GM19328 (cell line): ENCODE results near the gene NODAL.

ENCODE experiments used
- ATAC-seq: cut with Tn5 transposase; IDR thresholded peaks from one replicate; pipeline ENCODE4 v1.9.1; 2021; ENCODE audit warnings: mild to moderate bottlenecking, moderate library complexity; ENCODE audit not compliant: unreplicated experiment

Gene NODAL

DNA sequence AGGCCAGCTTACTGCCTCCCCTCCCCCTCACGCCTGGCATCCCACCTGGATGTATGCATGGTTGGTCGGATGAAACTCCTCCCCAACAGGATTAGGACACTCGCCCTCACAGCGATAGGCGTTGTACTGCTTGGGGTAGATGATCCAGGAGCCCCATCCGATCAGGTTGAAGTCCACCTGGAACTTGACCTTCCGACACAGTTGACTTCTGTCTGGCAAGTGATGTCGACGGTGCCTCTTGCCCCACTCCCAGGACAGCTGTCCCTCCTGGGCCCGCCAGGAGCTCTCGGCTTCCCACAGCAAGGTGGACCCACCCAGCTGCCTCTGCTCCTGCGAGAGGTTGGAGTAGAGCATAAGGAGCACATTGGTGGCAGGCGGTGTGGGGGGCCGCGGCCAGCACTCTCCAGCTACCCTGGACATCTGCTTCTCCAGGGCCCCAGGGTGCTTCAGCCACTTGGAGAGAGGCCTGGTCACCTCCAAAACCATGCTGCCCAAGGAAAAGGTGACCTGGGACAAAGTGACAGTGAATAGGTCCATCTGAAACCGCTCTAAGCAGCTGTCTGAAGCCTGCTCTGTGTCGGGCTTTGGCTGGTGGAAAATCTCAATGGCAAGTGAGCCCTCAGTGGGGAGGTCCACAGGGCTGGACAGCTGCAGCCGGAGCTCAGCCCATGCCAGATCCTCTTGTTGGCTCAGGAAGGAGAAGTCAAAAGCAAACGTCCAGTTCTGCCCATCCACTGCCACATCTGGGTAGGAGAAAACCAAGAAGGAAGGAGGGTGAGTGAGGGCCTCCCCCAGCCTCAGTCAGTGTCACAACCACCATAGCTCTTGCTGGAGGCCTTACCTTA, 6.0 kb downstream of the NODAL start:
- no peak for ATAC-seq

DNA sequence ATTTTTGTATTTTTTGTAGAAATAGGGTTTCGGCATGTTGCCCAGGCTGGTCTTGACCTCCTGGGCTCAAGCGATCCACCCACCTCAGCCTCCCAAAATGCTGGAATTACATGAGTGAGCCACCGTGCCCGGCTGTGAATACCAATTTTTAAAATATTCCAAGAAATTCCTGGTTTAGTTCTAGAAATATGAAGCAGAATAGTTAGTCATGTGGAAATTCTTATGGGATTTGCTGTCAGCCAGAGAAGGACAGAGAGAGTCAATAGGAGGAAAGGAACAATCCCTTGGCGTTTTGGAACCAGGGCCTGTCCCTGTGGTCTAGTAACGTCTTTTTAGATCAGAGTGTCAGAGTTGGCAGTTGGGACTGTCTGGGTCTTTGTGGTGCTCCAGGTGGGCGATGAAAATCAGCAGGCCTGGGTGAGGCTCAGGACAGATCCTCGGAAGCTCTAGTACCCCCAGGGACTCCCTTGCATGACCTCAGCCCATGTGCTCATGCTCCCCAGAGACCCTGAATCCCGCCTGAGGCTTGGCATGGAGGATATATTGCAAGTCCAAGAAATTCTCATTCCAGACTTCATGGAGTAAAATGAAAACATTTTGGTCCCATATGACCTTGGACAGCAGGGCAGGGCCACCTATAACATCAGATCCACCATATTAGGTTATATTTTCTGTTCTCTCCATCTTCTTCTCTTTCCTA, 7.8 kb downstream of the NODAL start:
- no peak for ATAC-seq

DNA sequence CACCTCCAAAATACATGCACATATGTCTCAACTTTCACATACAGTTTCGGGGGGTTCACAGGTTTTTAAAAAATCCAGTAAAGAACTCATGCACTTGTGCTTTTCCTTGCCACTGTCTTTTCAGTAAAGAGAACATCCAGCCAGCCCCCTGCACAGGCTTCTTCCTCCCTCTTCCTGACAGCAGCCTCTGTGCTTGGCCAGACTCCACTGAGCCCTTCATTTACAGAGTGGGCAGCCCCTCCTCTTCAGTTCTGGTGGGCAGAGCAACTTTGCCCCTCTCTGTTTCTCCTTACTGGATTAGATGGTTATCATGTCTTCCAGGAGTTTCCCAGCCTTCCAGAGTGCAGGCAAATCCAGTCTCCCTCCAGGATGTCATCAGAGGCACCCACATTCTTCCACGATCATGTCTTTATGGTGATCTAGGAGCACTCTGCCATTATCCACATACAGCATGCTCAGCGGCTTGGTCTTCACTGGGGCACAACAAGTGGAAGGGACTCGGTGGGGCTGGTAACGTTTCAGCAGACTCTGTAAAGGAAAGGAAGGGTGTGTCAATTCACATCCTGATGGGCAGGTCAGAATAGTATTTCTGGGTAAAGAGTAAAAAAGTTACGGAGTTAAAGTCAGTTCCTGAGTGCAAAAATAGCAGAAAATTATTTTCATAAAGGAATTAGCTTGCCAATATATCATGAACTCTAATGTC, 8.8 kb downstream of the NODAL start:
- no peak for ATAC-seq

DNA sequence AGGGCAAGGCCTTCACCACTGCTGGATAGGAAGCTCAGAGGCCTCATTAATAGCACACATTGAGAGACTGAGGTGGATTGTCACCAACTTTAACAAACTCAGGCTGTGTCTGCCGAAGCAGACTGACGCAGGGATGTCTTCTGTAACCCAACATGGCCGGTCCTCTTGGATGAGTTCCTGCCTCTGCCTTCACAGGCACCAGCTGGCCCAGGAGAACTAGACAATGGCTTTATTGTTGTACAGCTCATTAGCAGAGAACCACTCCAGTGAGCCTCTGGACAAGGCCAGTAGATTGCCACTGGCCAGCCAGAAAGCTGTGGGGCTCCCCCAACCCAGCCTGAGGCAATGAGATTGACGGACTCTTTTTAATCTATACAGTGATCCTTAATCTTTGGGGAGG, 9.4 kb downstream of the NODAL start:
- no peak for ATAC-seq

DNA sequence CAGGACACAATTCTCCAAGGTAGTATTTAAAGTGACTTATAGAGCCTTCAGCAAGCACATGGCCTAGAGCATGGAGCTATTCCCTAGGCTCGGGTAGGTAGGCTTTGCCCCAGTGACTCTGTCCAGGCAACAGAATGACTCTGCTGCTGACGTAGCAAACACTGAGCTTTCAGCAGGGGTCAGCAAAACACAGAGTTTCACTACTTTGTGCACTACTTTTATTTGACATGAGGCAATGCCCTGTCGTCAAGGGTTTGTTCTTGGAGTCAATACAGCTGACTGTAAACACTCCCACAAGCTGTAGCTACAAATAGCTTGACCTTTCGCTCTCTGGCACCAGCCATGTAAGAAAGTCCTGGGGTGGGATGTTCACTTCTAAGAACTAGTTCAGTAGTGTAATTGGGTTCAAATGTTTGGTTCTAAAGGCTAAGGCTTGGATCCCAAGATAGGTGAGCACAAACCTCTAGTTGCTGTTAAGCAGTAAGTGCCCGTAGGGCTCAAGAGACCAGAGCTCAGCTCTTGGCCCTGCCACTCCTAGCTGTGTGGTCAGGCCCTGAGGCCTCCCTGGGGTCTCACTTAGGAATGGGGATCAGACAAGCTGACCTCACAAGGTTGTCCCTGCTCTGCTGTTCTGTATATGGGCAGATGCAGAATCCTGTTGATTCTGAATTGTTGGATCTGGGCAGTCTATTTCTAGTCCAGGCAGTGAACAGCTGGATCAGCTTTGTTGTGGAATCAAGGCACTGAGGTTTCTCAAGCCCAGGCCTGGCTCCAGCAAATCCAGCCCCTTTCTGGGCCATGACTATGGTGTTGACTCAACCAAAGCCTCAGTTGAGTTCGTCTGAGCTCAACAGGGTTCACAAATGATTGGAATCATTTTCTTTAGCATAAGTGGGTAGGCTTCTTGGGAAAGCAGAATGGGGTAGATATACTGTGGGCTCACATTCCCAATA, 10.7 kb downstream of the NODAL start:
- ATAC-seq = no peak

DNA sequence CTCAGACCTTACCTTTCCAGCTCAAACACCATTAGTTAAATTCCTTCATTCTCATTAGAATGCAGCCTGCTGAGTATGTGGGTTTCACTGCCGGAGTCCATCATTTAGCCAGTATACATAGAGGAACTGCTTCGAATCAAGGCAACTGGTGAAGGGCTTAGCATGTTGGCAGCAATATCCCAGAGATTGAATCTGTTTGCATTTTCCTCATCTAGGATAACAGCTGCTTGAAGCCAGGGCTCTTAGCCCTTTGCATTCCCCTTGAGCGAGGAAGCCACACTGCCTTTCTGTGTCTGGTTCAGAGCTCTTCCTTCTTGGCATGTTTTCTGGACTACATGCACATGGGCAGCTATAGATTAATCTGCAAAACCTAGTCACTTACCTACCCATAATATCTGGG, 14.7 kb downstream of the NODAL start:
- ATAC-seq = no peak

DNA sequence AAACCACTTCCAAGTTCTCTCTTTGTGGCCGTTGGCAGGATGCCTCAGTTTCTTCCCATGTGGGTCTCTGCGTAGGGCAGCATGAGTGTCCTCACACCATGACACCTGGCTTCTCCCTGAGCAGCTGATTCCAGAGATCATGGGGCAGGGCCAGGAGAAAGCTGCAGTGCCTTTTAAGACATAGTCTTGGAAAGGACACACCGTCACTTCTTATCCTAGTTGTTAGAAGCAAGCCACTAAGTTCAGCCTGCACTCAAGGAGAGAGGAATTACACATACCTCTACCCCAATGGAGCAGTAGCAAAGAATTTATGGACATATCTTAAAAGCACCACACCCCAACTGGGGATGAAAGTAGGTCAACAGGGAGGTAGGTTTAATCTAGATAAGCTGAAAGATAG, 16.4 kb downstream of the NODAL start:
- ATAC-seq = no peak

DNA sequence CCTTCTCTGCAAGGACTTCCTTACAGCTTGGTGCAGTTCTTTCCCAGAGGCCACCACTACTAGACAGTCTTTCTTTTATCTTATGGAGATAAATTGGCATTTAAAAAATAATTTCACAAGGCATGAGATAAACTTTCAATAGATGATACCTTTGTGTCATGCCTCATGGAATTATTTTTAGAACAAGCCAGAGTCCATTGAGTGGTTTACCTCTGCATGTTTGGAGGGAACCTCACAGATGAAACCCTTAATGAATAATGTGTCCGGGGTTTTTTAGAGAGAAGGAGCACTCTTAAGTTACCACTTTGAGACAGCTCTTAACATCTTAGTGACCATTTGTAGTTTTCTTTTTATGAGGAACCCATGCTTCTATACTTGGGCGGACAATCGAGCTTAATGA, 17.2 kb downstream of the NODAL start:
- ATAC-seq = no peak

DNA sequence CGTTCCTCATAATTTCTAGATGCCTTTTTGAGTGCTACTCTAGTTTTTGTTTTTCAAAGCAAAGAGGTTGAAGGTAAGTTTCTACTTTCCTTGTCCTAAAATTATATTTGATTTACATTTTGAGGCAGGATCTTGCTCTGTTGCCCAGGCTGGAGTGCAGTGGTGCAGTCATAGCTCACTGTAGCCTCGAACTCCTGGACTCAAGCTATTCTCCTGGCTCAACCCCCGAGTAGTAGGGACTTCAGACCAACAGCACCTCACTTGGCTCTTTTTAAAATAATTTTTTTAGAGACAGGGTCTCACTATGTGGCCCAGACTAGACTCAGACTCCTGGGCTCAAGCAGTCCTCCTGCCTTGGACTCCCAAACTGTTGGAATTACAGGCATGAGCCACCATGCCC, 22.8 kb downstream of the NODAL start:
- ATAC-seq = no peak

DNA sequence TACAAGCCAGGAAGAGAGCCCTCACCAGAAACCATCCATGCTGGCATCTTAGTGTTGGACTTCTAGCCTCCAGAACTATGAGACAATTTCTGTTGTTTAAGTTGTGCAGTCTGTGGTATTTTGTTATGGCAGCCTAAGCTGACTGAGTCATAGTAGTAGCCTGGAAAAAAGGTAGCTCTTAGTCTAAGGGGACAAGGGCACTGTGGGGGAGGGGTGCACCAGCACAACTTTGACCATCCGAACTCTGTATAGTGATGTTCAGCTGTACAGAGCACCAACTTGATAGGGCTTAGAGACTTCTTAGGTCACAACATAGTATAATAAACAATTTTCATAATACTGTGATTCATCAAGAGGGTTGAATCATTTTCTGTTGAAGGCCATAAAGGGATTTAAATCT, 23.3 kb downstream of the NODAL start:
- ATAC-seq = no peak

DNA sequence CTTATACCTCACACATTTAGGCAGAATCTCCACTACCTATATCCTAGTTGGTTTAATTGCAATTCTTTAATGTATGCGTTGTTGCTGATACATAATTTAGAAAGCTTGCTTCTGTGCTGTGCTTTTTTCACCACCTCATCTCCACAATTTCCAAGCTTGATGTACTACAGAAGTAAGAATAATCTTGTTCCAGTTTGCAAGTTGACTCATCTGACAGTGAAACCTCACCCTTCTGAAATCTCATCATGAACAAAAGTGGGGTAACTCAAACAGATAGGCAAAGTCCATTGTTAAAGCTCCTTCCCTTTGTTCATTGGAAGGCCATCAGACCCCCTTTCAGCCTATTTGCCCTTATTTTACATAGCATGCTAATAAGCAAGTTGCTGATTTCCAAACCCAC, 23.9 kb downstream of the NODAL start:
- no peak for ATAC-seq

DNA sequence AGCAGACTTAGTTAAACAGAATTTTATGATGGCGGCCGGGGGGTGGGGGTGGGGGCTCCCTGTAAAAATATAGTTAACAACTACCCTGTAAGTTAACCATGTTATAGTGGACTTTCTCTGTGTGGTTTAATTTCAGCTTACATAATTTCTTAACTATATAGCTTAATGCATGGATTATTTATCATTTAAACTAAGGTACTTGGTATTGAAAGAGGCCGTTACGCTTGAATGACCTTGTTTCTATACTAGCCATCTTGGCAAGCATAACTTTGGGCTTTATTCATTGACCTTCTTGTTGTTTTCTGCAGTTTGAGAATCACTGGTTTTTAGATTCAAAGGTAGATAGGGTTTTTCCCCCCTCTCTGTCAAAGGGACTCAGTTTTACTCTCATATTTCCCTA, 29.1 kb downstream of the NODAL start:
- no peak for ATAC-seq

DNA sequence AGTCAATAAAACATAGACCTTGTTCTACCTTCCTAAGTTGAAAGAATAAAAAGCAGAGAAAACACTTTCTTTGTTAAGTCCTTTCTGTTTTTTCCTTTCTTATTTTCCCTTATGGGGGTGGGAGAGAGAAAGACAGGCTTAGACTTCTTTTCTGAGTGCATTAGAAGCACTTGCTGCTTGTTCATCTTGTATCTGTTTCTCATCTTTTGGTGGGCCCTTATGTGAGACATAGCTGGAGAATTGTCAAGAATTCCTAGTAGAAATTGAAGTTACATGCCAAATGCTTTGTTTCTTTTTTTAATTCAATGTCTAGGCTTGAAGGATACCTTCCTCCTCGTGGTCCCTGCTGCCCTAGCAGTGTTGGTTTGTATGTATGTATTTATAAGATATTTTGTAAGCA, 30.9 kb downstream of the NODAL start:
- ATAC-seq = no peak

DNA sequence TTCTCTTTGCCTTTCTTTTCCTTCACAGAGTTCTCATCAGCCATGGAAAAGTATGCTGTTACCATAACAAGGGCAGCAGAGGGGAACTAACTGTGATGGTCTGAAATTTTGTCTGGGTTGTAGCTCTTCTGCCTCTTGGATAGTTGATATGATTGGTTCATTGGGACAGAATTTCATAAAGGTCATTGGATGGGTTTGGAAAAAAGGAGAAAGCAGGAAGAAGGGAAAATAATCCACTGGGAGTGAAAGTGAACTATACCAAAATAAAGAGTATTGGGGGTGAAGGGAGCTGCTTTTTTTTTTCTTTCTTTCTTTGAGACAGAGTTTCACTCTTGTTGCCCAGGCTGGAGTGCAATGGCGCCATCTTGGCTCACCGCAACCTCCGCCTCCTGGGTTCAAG, 31.7 kb downstream of the NODAL start:
- ATAC-seq = no peak

DNA sequence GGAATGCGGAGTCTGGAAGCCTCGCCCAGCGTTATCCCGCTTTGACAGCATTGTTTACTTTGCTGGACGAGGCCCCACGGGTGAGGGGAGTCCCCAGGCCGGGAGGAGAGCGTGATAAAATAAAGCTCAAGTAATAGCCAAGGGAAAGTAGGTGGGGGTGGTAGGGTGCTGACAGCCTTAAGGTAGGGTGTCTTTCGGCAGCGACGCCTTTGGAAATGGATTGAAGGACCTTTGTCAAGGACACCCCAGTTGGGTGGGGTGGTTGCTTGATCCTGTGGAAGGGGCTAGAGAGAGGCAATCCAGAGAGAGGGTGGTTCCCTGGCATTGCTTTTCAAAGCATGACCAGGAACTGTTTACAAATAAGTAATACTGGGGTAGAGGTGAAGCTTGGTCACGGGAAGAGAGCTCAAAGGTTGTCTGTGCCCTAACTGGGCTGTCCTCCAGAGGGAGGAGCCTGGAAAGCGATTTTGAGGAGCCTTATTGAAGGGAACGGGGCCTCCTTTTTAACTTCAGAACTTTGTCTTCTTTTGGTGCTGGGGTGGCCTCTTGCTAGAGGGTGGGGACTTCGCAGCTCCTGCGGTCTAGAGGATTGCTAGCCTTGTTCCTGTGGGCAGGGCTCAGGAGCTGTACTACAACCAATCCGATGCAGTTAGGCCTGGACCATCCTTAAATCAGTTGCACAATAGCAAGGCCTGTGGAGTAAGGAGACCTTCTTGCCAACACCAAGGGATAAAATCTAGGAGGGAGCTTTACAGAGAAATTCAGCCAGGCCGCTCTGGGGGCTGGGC, 36.2 kb downstream of the NODAL start:
- no peak for ATAC-seq

DNA sequence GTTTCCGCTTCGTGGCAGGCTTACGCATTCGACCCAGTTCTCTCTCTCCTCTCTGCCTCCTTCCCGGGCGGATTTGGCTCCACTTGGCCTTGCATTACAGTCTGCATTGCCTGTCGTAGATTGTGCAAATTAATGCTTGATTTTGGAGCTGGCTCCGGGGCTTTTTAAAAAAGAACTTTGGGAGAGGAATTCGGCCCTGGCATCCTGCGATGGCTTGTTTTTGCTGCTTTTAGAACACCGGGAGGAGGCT, 36.8 kb downstream of the NODAL start:
- ATAC-seq = no peak

DNA sequence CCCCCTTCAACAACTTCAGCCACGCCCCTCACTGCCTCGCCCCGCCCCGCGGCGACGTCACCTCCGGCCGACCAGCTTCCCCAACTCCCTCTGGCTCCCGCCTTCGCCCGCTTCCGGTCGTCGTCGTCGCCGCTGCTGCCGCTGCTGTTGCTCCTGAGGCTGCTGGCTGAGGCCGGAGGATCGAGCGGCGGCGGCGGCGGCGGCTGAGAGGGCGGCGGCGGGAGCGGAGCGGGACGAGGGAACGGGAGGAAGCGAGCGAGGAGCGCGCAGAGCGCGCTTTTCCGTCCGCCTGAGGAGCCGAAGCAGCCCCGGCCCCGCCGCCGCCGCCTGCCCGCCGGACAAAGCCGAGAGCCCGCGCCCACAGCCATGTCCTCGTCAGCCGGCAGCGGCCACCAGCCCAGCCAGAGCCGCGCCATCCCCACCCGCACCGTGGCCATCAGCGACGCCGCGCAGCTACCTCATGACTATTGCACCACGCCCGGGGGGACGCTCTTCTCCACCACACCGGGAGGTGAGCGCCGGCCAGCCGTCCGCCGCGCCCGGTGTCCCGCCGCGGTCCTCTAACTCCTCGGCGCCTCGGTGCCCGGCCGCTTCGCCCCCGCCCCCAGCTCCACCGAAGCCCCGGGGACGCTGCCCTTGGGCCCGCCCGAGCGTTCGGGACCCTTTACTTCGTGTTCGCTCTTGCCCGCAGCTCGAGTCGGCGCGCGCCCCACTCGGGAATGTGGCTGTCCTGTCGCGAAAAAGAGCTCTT, 37.3 kb downstream of the NODAL start, which contains the start of gene EIF4EBP2:
Gene EIF4EBP2, plus strand, starts transcription at position 110 of the 751 bp plus-strand sequence. Its CDS starts 257 bp downstream, at position 367.
- ATAC-seq = peak; percentile 85

DNA sequence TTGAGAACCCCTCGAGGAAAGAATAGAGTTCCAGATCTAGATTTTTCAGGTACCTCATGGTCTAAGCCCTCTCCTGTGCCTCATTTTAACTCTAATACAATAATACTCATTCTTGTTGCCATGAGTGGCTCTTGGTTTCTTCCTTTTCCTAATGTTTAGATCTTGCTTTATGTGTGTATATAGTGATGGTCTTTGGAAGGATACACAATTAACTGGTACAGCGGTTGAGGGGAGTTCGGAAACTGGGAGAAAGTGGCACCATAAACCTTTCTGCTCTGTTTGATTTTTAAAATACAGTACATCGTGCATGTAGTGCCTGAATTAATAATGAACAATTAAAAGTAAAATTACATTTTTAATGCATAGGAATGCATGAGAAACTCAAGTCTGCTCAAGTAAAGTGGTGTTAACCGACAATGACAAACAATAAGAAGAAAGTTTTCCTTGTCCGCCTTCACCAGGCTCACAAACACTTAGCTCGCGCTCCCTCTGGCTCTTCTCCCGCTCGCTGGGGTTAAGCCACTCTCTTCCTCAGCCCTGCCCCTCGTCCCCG, 37.9 kb downstream of the NODAL start:
- no peak for ATAC-seq

DNA sequence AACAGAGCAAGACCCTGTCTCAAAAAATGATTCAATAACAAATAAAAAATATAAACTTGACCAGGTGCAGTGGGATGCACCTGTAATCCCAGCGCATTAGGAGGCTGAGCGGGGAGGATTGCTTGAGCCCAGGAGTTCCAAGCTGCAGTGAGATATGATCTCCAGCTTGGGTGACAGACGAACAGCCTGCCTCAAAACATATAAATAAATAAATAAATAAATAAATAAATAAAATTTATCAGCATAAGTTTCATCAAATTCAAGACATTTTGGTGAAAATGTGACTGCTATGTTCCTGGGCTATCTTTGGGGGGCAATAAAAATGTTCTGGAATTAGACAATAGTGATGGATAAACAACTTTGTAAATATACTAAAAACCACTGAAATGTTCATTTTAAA, 42.3 kb downstream of the NODAL start:
- ATAC-seq = no peak
